SH-SY5Y (cell line): ENCODE results near the gene ASH1L.

Source experiments
- GATA2 ChIP-seq: IDR thresholded peaks from 2 replicates; pipeline ENCODE4 v1.6.1; 2011; ENCODE audit warnings: mild to moderate bottlenecking, low read depth, low read length
- GATA3 ChIP-seq: IDR thresholded peaks from 2 replicates; pipeline ENCODE4 v1.6.1; 2011; ENCODE audit warnings: low read depth, mild to moderate bottlenecking, low read length, moderate library complexity

DNA sequence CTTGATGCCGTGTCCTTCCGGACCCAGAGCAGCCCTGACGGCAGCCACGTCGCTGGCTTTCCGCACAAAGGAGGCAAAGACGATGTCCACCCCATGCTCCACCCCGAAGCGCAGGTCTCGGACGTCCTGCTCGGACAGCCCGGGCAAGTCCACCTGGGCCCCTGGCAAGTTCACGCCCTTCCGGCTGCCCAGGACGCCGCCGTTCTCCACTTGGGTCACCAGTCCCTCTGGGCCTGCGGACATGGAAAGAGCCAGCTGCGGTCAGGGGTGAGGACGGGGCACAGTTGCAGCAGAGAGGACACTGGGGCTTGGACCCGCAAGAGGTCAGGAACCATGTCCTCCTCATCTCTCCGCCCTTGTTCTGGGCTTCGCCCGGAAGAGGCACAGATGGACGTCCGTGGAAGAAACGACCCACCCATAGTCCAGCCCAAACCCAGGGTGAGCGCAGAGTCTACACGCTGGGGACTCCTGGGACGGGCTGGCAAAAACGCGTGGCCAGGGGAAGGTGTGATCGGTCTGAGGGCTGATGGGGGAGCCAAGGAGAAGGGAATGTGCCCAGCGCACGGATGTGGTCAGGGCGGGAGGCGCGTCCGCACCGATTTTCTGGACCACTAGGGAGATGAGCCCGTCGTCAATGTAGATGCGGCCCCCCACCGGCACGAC, 268.0 kb downstream of the ASH1L start:
- TF ChIP-seq GATA2 (no peak), GATA3 (no peak)
